ENCODE measurements around the gene FBXO45.

Gene FBXO45

DNA sequence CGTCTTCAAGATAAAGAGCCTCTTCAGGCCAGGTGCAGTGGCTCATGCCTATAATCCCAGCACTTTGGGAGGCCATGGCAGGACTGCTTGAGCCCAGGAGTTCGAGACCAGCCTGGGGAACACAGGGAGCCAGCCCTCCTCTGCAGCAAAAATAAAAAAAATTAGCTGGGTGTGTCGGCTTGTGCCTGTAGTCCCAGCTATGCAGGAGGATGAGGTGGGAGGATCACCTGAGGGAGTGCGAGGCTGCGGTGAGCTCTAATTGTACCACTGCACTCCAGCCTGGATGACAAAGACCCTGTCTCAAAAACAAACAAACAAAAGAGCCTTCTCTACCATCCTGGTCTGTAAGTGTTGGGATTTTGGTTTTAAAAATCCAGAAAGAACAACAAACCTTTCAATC lies 11.2 kb upstream of the FBXO45 start:
- no peak for TF ChIP-seq TEAD4 (IDR thresholded peaks at IDR 0.05)
- TF ChIP-seq TCF12 (IDR thresholded peaks at IDR 0.05; ENCODE audit: low read depth), result no peak
- no peak for TF ChIP-seq FOXM1 (IDR thresholded peaks at IDR 0.05; ENCODE audit: borderline replicate concordance, low read depth)
- TF ChIP-seq, protein P1, sequence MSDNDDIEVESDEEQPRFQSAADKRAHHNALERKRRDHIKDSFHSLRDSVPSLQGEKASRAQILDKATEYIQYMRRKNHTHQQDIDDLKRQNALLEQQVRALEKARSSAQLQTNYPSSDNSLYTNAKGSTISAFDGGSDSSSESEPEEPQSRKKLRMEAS (IDR thresholded peaks at IDR 0.05), result no peak
- no peak for TF ChIP-seq RAD21 (IDR thresholded peaks at IDR 0.05; ENCODE audit: low read depth)
- TF ChIP-seq CREB1 (IDR thresholded peaks at IDR 0.05; ENCODE audit: low read depth), result no peak
- TF ChIP-seq, protein P2, sequence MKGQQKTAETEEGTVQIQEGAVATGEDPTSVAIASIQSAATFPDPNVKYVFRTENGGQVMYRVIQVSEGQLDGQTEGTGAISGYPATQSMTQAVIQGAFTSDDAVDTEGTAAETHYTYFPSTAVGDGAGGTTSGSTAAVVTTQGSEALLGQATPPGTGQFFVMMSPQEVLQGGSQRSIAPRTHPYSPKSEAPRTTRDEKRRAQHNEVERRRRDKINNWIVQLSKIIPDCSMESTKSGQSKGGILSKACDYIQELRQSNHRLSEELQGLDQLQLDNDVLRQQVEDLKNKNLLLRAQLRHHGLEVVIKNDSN (IDR thresholded peaks at IDR 0.05), result no peak
- no peak for TF ChIP-seq NFIC (IDR thresholded peaks at IDR 0.05)
- no peak for TF ChIP-seq YY1 (IDR thresholded peaks at IDR 0.05; ENCODE audit: low read depth)
- TF ChIP-seq CEBPB (IDR thresholded peaks at IDR 0.05), result no peak
- TF ChIP-seq, protein P3, sequence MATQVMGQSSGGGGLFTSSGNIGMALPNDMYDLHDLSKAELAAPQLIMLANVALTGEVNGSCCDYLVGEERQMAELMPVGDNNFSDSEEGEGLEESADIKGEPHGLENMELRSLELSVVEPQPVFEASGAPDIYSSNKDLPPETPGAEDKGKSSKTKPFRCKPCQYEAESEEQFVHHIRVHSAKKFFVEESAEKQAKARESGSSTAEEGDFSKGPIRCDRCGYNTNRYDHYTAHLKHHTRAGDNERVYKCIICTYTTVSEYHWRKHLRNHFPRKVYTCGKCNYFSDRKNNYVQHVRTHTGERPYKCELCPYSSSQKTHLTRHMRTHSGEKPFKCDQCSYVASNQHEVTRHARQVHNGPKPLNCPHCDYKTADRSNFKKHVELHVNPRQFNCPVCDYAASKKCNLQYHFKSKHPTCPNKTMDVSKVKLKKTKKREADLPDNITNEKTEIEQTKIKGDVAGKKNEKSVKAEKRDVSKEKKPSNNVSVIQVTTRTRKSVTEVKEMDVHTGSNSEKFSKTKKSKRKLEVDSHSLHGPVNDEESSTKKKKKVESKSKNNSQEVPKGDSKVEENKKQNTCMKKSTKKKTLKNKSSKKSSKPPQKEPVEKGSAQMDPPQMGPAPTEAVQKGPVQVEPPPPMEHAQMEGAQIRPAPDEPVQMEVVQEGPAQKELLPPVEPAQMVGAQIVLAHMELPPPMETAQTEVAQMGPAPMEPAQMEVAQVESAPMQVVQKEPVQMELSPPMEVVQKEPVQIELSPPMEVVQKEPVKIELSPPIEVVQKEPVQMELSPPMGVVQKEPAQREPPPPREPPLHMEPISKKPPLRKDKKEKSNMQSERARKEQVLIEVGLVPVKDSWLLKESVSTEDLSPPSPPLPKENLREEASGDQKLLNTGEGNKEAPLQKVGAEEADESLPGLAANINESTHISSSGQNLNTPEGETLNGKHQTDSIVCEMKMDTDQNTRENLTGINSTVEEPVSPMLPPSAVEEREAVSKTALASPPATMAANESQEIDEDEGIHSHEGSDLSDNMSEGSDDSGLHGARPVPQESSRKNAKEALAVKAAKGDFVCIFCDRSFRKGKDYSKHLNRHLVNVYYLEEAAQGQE (IDR thresholded peaks at IDR 0.05; ENCODE audit: low read depth), result no peak
- no peak for TF ChIP-seq EP300 (IDR thresholded peaks at IDR 0.05; ENCODE audit: borderline replicate concordance)
- TF ChIP-seq TAF1 (IDR thresholded peaks at IDR 0.05; ENCODE audit: low read depth), result no peak
- no peak for TF ChIP-seq ZBTB7A (IDR thresholded peaks at IDR 0.05; ENCODE audit: low read depth)
- no peak for TF ChIP-seq EGR1 (IDR thresholded peaks at IDR 0.05)

DNA sequence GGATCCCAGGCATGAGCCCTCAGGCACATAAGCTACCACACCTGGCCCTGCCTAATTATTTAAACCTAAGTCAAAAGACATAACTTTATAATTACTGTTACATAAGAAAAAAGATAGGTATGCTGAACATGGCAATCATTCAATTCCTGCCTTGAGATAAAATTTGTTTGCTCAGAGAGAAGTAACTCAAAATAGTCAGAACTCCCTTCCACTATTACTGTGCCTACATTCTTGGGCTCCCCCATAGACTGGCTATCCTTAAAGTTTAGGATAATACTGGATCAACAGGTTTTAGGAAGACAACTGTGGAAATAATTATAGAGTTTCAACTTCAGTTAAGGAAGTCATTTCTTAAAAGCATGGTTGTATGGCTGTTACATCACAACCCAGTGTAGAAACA lies 10.0 kb upstream of the FBXO45 start:
- TF ChIP-seq TAF1 (IDR thresholded peaks at IDR 0.05; ENCODE audit: low read depth) (no peak), TEAD4 (IDR thresholded peaks at IDR 0.05) (no peak), FOXM1 (IDR thresholded peaks at IDR 0.05; ENCODE audit: borderline replicate concordance, low read depth) (no peak), CEBPB (IDR thresholded peaks at IDR 0.05) (no peak), ZBTB7A (IDR thresholded peaks at IDR 0.05; ENCODE audit: low read depth) (no peak), CREB1 (IDR thresholded peaks at IDR 0.05; ENCODE audit: low read depth) (no peak), YY1 (IDR thresholded peaks at IDR 0.05; ENCODE audit: low read depth) (no peak), RAD21 (IDR thresholded peaks at IDR 0.05; ENCODE audit: low read depth) (no peak), EP300 (IDR thresholded peaks at IDR 0.05; ENCODE audit: borderline replicate concordance) (no peak), EGR1 (IDR thresholded peaks at IDR 0.05) (no peak), NFIC (IDR thresholded peaks at IDR 0.05) (no peak), TCF12 (IDR thresholded peaks at IDR 0.05; ENCODE audit: low read depth) (no peak)
- TF ChIP-seq, protein P3 (IDR thresholded peaks at IDR 0.05; ENCODE audit: low read depth), result no peak
- TF ChIP-seq, protein P1 (IDR thresholded peaks at IDR 0.05), result no peak
- TF ChIP-seq, protein P2 (IDR thresholded peaks at IDR 0.05), result no peak

DNA sequence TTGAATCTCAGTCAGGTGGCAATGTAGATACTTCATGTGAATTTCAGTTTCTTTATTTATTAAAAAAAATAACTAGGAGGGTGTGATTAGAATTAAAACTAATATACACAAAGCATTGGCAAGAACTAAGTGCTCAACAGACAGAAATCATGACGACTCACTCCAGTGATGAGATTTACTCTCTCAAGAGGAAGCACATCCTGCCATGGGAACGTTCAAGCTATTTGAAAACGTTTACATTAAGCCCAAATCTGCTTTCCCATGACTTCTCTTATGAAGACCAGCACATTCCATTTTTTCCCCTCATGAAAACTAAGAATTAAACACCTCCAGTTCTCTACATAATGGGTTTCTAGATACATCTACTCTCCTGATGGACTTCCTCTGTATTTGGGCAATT lies 8.6 kb upstream of the FBXO45 start:
- TF ChIP-seq EP300 (IDR thresholded peaks at IDR 0.05; ENCODE audit: borderline replicate concordance) (no peak), EGR1 (IDR thresholded peaks at IDR 0.05) (no peak), TAF1 (IDR thresholded peaks at IDR 0.05; ENCODE audit: low read depth) (no peak), CEBPB (IDR thresholded peaks at IDR 0.05) (no peak), TCF12 (IDR thresholded peaks at IDR 0.05; ENCODE audit: low read depth) (no peak), NFIC (IDR thresholded peaks at IDR 0.05) (no peak), TEAD4 (IDR thresholded peaks at IDR 0.05) (no peak)
- TF ChIP-seq, protein P3 (IDR thresholded peaks at IDR 0.05; ENCODE audit: low read depth), result no peak
- TF ChIP-seq, protein P2 (IDR thresholded peaks at IDR 0.05), result no peak

DNA sequence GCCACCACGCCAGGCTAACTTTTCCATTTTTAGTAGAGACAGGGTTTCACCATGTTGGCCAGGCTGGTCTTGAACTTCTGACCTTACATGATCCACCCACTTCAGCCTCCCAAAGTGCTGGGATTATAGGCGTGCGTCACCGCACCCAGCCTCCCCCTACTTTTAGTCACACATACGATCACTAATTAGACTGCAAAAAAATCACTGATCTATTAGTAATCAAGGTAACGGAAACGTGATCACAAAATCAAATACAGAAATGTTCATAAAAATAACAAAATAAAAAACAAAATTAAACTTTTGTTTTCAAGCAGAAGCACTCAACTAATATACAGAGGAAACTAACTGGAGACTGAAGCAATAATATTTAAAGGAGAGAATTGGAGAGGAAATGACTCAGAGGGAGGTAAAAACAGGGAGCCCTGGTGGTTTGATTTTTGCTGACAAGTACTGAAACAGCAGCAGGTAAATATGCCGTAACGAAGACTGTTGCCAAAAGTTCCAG lies 4.7 kb upstream of the FBXO45 start:
- no peak for TF ChIP-seq CREB1 (IDR thresholded peaks at IDR 0.05; ENCODE audit: low read depth)
- no peak for TF ChIP-seq EGR1 (IDR thresholded peaks at IDR 0.05)
- no peak for TF ChIP-seq TAF1 (IDR thresholded peaks at IDR 0.05; ENCODE audit: low read depth)
- TF ChIP-seq RAD21 (IDR thresholded peaks at IDR 0.05; ENCODE audit: low read depth), result no peak
- TF ChIP-seq FOXM1 (IDR thresholded peaks at IDR 0.05; ENCODE audit: borderline replicate concordance, low read depth), result no peak
- TF ChIP-seq, protein P1 (IDR thresholded peaks at IDR 0.05), result no peak
- TF ChIP-seq, protein P2 (IDR thresholded peaks at IDR 0.05), result no peak
- no peak for TF ChIP-seq EP300 (IDR thresholded peaks at IDR 0.05; ENCODE audit: borderline replicate concordance)
- TF ChIP-seq, protein P3 (IDR thresholded peaks at IDR 0.05; ENCODE audit: low read depth), result no peak
- no peak for TF ChIP-seq ZBTB7A (IDR thresholded peaks at IDR 0.05; ENCODE audit: low read depth)
- TF ChIP-seq CEBPB (IDR thresholded peaks at IDR 0.05), result no peak
- no peak for TF ChIP-seq TEAD4 (IDR thresholded peaks at IDR 0.05)
- no peak for TF ChIP-seq YY1 (IDR thresholded peaks at IDR 0.05; ENCODE audit: low read depth)
- TF ChIP-seq NFIC (IDR thresholded peaks at IDR 0.05), result no peak
- no peak for TF ChIP-seq TCF12 (IDR thresholded peaks at IDR 0.05; ENCODE audit: low read depth)
